Trophoblast cell (in vitro differentiated cells and primary cell): ENCODE data around the gene CAPN10.

Experiments used
- DNase-seq, 2 donors: peaks; one replicate each; pipeline ENCODE4 v3.0.0-alpha.2; 2016
- H2AFZ ChIP-seq: 2 replicates; pipeline ENCODE4 v1.6.1; 2013; ENCODE audit warnings: low read length, moderate library complexity, mild to moderate bottlenecking; ENCODE audit not compliant: insufficient read depth, poor library complexity
- H2AK5ac ChIP-seq: 2 replicates; pipeline ENCODE4 v1.6.1; 2013; ENCODE audit warnings: mild to moderate bottlenecking, low read length
- H2BK120ac ChIP-seq: 2 replicates; pipeline ENCODE4 v1.6.1; 2013; ENCODE audit warnings: low read length, mild to moderate bottlenecking, moderate library complexity; ENCODE audit not compliant: insufficient read depth, poor library complexity
- H2BK12ac ChIP-seq: 2 replicates; pipeline ENCODE4 v1.6.1; 2013; ENCODE audit warnings: mild to moderate bottlenecking, low read length, moderate library complexity
- H2BK5ac ChIP-seq: 2 replicates; pipeline ENCODE4 v1.6.1; 2013; ENCODE audit warnings: low read length, low read depth, moderate library complexity, mild to moderate bottlenecking; ENCODE audit not compliant: poor library complexity
- H3K14ac ChIP-seq: 2 replicates; pipeline ENCODE4 v1.6.1; 2013; ENCODE audit warnings: mild to moderate bottlenecking, low read length
- H3K18ac ChIP-seq: 2 replicates; pipeline ENCODE4 v1.6.1; 2013; ENCODE audit warnings: mild to moderate bottlenecking, low read length
- H3K23ac ChIP-seq: 2 replicates; pipeline ENCODE4 v1.6.1; 2013; ENCODE audit warnings: low read length
- H3K27ac ChIP-seq: 2 replicates; pipeline ENCODE4 v1.5.1; 2013; ENCODE audit warnings: low read depth, mild to moderate bottlenecking, inconsistent platforms, low read length, moderate library complexity
- H3K27me3 ChIP-seq: 2 replicates; pipeline ENCODE4 v1.6.1; 2013; ENCODE audit warnings: inconsistent platforms, mild to moderate bottlenecking, low read length, moderate library complexity; ENCODE audit not compliant: insufficient read depth
- H3K36me3 ChIP-seq, 2 experiments: 1 replicate in 1 of 2; 2 replicates in 1 of 2; pipeline ENCODE4 v1.6.1; 2013; ENCODE audit warnings: low read length in 2 of 2, mild to moderate bottlenecking in 2 of 2, moderate library complexity in 1 of 2; ENCODE audit not compliant: insufficient read depth in 2 of 2, control insufficient read depth in 1 of 2
- H3K4ac ChIP-seq: 2 replicates; pipeline ENCODE4 v1.6.1; 2013; ENCODE audit warnings: low read depth, mild to moderate bottlenecking, low read length, moderate library complexity
- H3K4me1 ChIP-seq, 2 experiments: 1 replicate in 1 of 2; 2 replicates in 1 of 2; pipeline ENCODE4 v1.6.1; 2013; ENCODE audit warnings: low read length in 2 of 2, mild to moderate bottlenecking in 2 of 2, moderate library complexity in 1 of 2; ENCODE audit not compliant: insufficient read depth in 2 of 2, control insufficient read depth in 1 of 2
- H3K4me2 ChIP-seq: 2 replicates; pipeline ENCODE4 v1.6.1; 2013; ENCODE audit warnings: inconsistent platforms, mild to moderate bottlenecking, low read length, moderate library complexity
- H3K4me3 ChIP-seq: 2 replicates; pipeline ENCODE4 v1.5.1; 2013; ENCODE audit warnings: mild to moderate bottlenecking, low read depth, low read length, inconsistent platforms
- H3K79me1 ChIP-seq: one replicate; pipeline ENCODE4 v1.6.1; 2013; ENCODE audit warnings: low read length
- H3K79me2 ChIP-seq: 2 replicates; pipeline ENCODE4 v1.6.1; 2013; ENCODE audit warnings: low read length, mild to moderate bottlenecking; ENCODE audit not compliant: control insufficient read depth, insufficient read depth, poor library complexity
- H3K9ac ChIP-seq: 2 replicates; pipeline ENCODE4 v1.6.1; 2013; ENCODE audit warnings: mild to moderate bottlenecking, low read length
- H3K9me3 ChIP-seq: 2 replicates; pipeline ENCODE4 v1.6.1; 2013; ENCODE audit warnings: low read depth, mild to moderate bottlenecking, control low read depth, inconsistent platforms, low read length; ENCODE audit not compliant: insufficient read depth
- H4K12ac ChIP-seq: 2 replicates; pipeline ENCODE4 v1.6.1; 2013; ENCODE audit warnings: low read depth, mild to moderate bottlenecking, low read length, moderate library complexity
- H4K8ac ChIP-seq: 2 replicates; pipeline ENCODE4 v1.6.1; 2013; ENCODE audit warnings: low read depth, mild to moderate bottlenecking, low read length, moderate library complexity
- H4K91ac ChIP-seq: one replicate; pipeline ENCODE4 v1.6.1; 2013; ENCODE audit warnings: low read depth, mild to moderate bottlenecking, low read length, moderate library complexity
- WGBS: extraction: QIAGEN DNeasy Blood & Tissue Kit; methylation state at CpG from one replicate; pipeline ENCODE4 v1.1.7; 2013; ENCODE audit warnings: missing lambda C conversion rate; ENCODE audit not compliant: insufficient read length, insufficient coverage; ENCODE audit errors: extremely low coverage; 5-methylcytosine and 5-hydroxymethylcytosine counted together

The CAPN10 gene

GRCh38 chr2:240573516-240574385 is 12.8 kb upstream of the CAPN10 start:
- Histone ChIP-seq H2BK12ac (no peak overlapping the region), H3K14ac (no peak overlapping the region), H3K79me2 (no peaks in the 10 kb centered on the region), H2BK120ac (no peak overlapping the region), H3K4me3 (no peak overlapping the region), H4K91ac (no peak overlapping the region), H3K9ac (no peak overlapping the region), H3K27me3 (no peaks in the 10 kb centered on the region), H3K36me3 (peaks cover 44 to 50% of the 10 kb centered on the region in 2 experiments), H2AK5ac (no peak overlapping the region), H3K18ac (no peak overlapping the region), H3K4me1 (peaks cover 8 to 15% of the 10 kb centered on the region in 2 experiments), H3K4ac (no peak overlapping the region), H3K4me2 (no peak overlapping the region), H3K23ac (no peak overlapping the region), H3K27ac (no peak overlapping the region), H3K9me3 (peaks cover 2% of the 10 kb centered on the region), H4K12ac (no peak overlapping the region), H2BK5ac (no peak overlapping the region), H4K8ac (no peak overlapping the region), H2AFZ (no peak overlapping the region), H3K79me1 (peaks cover 3% of the 10 kb centered on the region)
- DNase-seq: no peak
- no CpG with 5 or more reads among the region's 37 CpGs for WGBS

DNA sequence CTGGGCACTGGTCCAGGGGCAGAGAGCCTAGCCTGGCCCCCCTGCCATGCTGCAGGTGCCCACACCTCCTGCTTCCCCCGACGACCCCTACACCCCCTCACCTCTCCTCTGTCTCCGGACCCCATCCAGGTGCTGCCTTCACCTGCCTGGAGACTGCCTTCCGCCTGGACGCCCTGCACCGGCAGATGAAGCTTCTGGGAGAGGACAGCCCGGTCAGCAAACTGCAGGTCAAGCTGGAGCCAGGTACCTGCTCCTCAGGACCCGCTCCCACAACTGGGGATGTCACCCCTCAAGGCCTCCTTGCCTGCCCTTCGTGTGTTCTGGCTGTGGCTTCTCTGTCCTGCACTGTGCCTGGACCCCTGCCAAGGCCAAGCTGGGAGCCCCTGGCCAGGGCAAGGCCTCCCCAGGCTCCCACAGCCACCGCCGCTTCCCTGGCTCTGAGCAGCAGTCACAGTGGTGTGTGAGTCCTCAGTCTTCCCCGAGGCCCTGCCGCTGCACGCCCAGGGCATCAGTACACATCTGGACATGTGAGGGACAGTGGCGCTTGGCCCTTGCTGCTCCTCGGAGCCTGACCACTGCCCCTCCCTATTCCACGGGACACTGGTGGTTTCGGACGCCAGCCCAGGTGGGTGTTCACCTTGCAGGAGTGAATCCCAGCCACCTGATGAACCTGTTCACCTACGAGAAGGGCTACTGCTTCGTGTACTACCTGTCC is 12.0 kb upstream of the CAPN10 start:
- Histone ChIP-seq H3K18ac (no peak overlapping the region), H4K91ac (no peak overlapping the region), H3K36me3 (peaks cover 44 to 50% of the 10 kb centered on the region in 2 experiments), H3K9me3 (peaks cover 2% of the 10 kb centered on the region), H3K4me2 (no peak overlapping the region), H3K27me3 (no peaks in the 10 kb centered on the region), H4K8ac (no peak overlapping the region), H4K12ac (no peak overlapping the region), H2AFZ (no peak overlapping the region), H3K79me2 (no peaks in the 10 kb centered on the region), H3K23ac (no peak overlapping the region), H3K27ac (no peak overlapping the region), H3K4ac (no peak overlapping the region), H3K79me1 (no peaks in the 10 kb centered on the region), H3K14ac (no peak overlapping the region), H2AK5ac (no peak overlapping the region), H3K4me3 (no peak overlapping the region), H2BK12ac (no peak overlapping the region), H2BK5ac (no peak overlapping the region), H2BK120ac (no peak overlapping the region), H3K9ac (no peak overlapping the region), H3K4me1 (peaks cover 5 to 7% of the 10 kb centered on the region in 2 experiments)
- WGBS: no CpG with 5 or more reads among the region's 21 CpGs
- no peak for DNase-seq

- H2BK120ac ChIP-seq: no peak overlapping the region
- no peak overlapping the region for H4K8ac ChIP-seq
- no peaks in the 10 kb centered on the region for H3K79me1 ChIP-seq
- H3K27ac ChIP-seq: no peak overlapping the region
- WGBS: no CpG with 5 or more reads among the region's 23 CpGs
- no peak overlapping the region for H3K9ac ChIP-seq
- peaks cover 2% of the 10 kb centered on the region for H3K9me3 ChIP-seq
- H3K4me2 ChIP-seq: no peak overlapping the region
- no peak for DNase-seq
- H3K4ac ChIP-seq: no peak overlapping the region
- no peaks in the 10 kb centered on the region for H3K27me3 ChIP-seq
- H2AK5ac ChIP-seq: no peak overlapping the region
- no peak overlapping the region for H2AFZ ChIP-seq
- H4K12ac ChIP-seq: no peak overlapping the region
- H3K4me3 ChIP-seq: no peak overlapping the region
- H3K79me2 ChIP-seq: no peaks in the 10 kb centered on the region
- H3K18ac ChIP-seq: no peak overlapping the region
- peaks cover 7 to 9% of the 10 kb centered on the region in 2 experiments for H3K4me1 ChIP-seq
- no peak overlapping the region for H4K91ac ChIP-seq
- no peak overlapping the region for H2BK5ac ChIP-seq
- H3K36me3 ChIP-seq: peaks cover 44 to 50% of the 10 kb centered on the region in 2 experiments
- H3K14ac ChIP-seq: no peak overlapping the region
- H2BK12ac ChIP-seq: no peak overlapping the region
- no peak overlapping the region for H3K23ac ChIP-seq
Observed at GRCh38 chr2:240575101-240575965, 11.2 kb upstream of the CAPN10 start.

DNA sequence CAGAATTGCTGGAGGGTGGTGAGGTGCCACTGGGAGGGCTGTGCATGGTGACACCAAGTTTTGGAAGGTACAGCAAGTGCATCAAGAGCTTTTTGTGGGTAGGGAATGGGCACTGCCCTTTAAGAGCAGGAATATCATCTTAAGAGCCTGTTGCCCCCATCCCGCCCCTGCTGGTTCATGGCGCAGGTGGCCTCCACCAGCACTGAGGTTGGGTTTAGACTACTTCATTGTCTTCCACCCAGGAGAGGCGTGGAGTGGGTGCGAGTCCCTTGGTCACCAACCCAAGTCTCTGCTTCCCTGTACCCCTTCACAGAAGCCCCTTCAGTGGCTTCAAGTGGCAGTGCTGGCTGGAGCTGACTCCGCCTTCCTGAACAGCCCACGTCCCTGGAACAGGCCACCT is 10.5 kb upstream of the CAPN10 start:
- Histone ChIP-seq H2BK5ac (no peak overlapping the region), H3K27ac (no peak overlapping the region), H3K14ac (no peak overlapping the region), H2AFZ (no peak overlapping the region), H3K4me3 (no peak overlapping the region), H3K4ac (no peak overlapping the region), H3K9ac (no peak overlapping the region), H2BK12ac (no peak overlapping the region), H3K4me1 (peaks cover 10 to 13% of the 10 kb centered on the region in 2 experiments), H3K79me1 (no peaks in the 10 kb centered on the region), H4K12ac (no peak overlapping the region), H3K79me2 (no peaks in the 10 kb centered on the region), H3K23ac (no peak overlapping the region), H3K4me2 (no peak overlapping the region), H3K27me3 (no peaks in the 10 kb centered on the region), H3K36me3 (peaks cover 44 to 50% of the 10 kb centered on the region in 2 experiments), H2BK120ac (no peak overlapping the region), H3K18ac (no peak overlapping the region), H3K9me3 (peaks cover 2% of the 10 kb centered on the region), H2AK5ac (no peak overlapping the region), H4K8ac (no peak overlapping the region), H4K91ac (no peak overlapping the region)
- DNase-seq: no peak
- WGBS: no CpG with 5 or more reads among the region's 6 CpGs
